Kidney epithelial cell (primary cell): ENCODE data around the gene PHC2. TPM values are rescaled to one million over a fixed set of nuclear protein-coding genes. Genes with fewer than 3 reads are reported as not detected.

ENCODE experiments used
- DNase-seq: peaks from one replicate; pipeline ENCODE4 v3.0.0-alpha.2; 2010; ENCODE audit warnings: low read depth
- H3K27me3 ChIP-seq: 2 replicates; pipeline ENCODE4 v1.6.0; 2011; ENCODE audit warnings: low read length; ENCODE audit not compliant: control insufficient read depth, insufficient read depth
- H3K36me3 ChIP-seq: 2 replicates; pipeline ENCODE4 v1.5.1; 2011; ENCODE audit warnings: low read length; ENCODE audit not compliant: control insufficient read depth, insufficient read depth
- H3K4me3 ChIP-seq: 2 replicates; pipeline ENCODE4 v1.5.1; 2011; ENCODE audit warnings: low read depth, mild to moderate bottlenecking, control low read depth, low read length
- CTCF ChIP-seq: IDR thresholded peaks from 2 replicates; pipeline ENCODE4 v1.5.1; 2011; ENCODE audit warnings: mild to moderate bottlenecking, moderate library complexity, low read length, control low read depth, inconsistent platforms; ENCODE audit not compliant: insufficient read depth, poor library complexity, severe bottlenecking
- total RNA-seq: library from RNA; depleted of rRNA; stranded (reverse); fragments of >200 nt; gene quantifications from 2 replicates; pipeline ENCODE4 v1.2.3, GENCODE V29; 2015

Gene PHC2
- total RNA-seq, 1 donor from 2014 or later = 216 TPM

- no peaks in the 10 kb centered on the region for H3K36me3 ChIP-seq
- no peak overlapping the region for H3K4me3 ChIP-seq
- TF ChIP-seq CTCF = no peak
- no peaks in the 10 kb centered on the region for H3K27me3 ChIP-seq
- DNase-seq = no peak
Observed at GRCh38 chr1:33400153-33400911, 30.6 kb downstream of the PHC2 start.

- TF ChIP-seq CTCF = no peak
- Histone ChIP-seq H3K27me3 (no peaks in the 10 kb centered on the region), H3K36me3 (no peaks in the 10 kb centered on the region), H3K4me3 (no peak overlapping the region)
- no peak for DNase-seq
Observed at GRCh38 chr1:33399375-33399774, 31.5 kb downstream of the PHC2 start.

- no peaks in the 10 kb centered on the region for H3K36me3 ChIP-seq
- no peak overlapping the region for H3K4me3 ChIP-seq
- TF ChIP-seq CTCF = no peak
- DNase-seq = no peak
- no peaks in the 10 kb centered on the region for H3K27me3 ChIP-seq
Observed at GRCh38 chr1:33397994-33398393, 32.9 kb downstream of the PHC2 start.

GRCh38 chr1:33397125-33397506, 33.8 kb downstream of the PHC2 start:
- Histone ChIP-seq H3K36me3 (no peaks in the 10 kb centered on the region), H3K4me3 (no peak overlapping the region), H3K27me3 (no peaks in the 10 kb centered on the region)
- TF ChIP-seq CTCF = no peak
- DNase-seq = no peak

- no peak overlapping the region for H3K4me3 ChIP-seq
- DNase-seq = no peak
- TF ChIP-seq CTCF = no peak
- H3K36me3 ChIP-seq = no peaks in the 10 kb centered on the region
- H3K27me3 ChIP-seq = no peaks in the 10 kb centered on the region
Observed at GRCh38 chr1:33396188-33397124, 34.4 kb downstream of the PHC2 start.

- no peaks in the 10 kb centered on the region for H3K27me3 ChIP-seq
- H3K36me3 ChIP-seq = no peaks in the 10 kb centered on the region
- DNase-seq = no peak
- no peak overlapping the region for H3K4me3 ChIP-seq
- TF ChIP-seq CTCF = no peak
Observed at GRCh38 chr1:33394770-33395169, 36.1 kb downstream of the PHC2 start.
